Measurements from ENCODE around the gene CBARP. TPM values are rescaled to one million over a fixed set of nuclear protein-coding genes. Genes with fewer than 3 reads are reported as not detected.

Gene CBARP
- total RNA-seq, 1 experiment from 2014 or later: 23.8 TPM

DNA sequence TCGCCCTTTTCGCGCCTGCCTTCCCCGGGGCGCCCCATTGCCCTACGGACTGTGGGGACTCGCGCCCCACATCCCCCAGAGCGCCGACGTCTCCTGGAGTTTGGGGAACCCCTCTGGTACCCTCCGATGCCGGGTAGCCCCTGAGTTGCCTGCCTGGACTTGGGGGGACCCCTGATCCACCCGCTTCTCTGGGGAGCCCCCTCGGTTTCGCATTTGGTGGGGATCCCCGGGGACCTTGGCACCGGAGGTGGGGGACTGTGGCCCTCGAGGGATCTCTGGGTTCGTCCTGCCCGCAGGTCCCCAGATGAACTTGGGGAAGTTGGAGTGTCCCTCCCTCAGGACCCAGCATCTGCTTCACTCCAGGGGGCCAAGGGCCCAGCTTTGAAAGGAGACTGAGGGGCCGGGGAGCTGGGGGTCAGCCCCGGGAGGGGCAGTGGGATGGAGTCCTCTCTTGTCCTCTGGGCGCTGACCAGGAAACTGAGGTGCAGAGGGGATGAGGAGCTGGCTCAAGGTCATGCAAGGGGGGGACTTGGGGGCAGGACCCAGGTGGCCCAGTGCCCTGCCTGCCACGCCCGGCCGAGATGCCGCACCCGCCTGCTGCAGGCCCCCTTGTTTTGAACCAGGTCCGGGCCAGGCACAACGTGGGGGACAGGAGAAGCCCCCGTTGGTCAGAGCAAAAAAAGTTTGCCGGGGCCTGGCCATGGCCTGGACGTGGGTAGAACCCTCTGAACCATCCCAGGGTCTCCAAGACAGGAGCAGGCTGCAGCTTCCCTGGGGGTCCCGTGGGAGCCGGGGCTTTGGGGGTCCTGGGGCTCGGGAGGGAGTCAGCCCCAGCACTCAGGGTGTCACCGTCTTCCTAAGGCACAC is 48.9 kb upstream of the CBARP start:
- RAD21 ChIA-PET (ENCODE audit: low non-redundant PET in 1 of 2, low total read pairs in 2 of 2, uncharacterized antibody in 2 of 2, unreplicated experiment in 2 of 2): no interaction called here
- intact Hi-C loops (cut with micrococcal nuclease): no loop called here
- H3K9ac ChIP-seq (ENCODE audit: low read length): peak overlapping the region; percentile 65
- no TSS peak for BruUV-seq (replicated peaks)
- H2AFZ ChIP-seq (ENCODE audit: low read depth, low read length, poor library complexity, severe bottlenecking): no peak overlapping the region
- H3K4me3 ChIP-seq (replicated peaks in 1 of 2; ENCODE audit: low read depth in 1 of 2, low read length in 2 of 2): peak overlapping the region; percentile 64 to 69
- H3K79me2 ChIP-seq (ENCODE audit: insufficient read depth, low read length): no peaks in the 10 kb centered on the region
- no peaks in the 10 kb centered on the region for H3K9me2 ChIP-seq (ENCODE audit: insufficient read depth)
- H3K4me1 ChIP-seq (ENCODE audit: control insufficient read depth in 1 of 2, insufficient read depth in 2 of 2, low read length in 2 of 2): peaks cover 16 to 31% of the 10 kb centered on the region in 2 experiments
- CTCF ChIA-PET: no interaction called here
- H4K20me1 ChIP-seq (ENCODE audit: insufficient read depth): no peaks in the 10 kb centered on the region
- H3K9me3 ChIP-seq (ENCODE audit: control insufficient read depth in 1 of 2, insufficient read depth in 1 of 2, low read depth in 1 of 2, low read length in 2 of 2): no peaks in the 10 kb centered on the region
- ATAC-seq (no peak), DNase-seq (ENCODE audit: low read depth, low spot score) (no peak)
- POLR2A ChIA-PET: no interaction called here
- peak overlapping the region; percentile 38; the same call in 1 of the 2 replicates for H3K27ac ChIP-seq (ENCODE audit: low read depth, low read length)
- TF ChIP-seq, protein P1, sequence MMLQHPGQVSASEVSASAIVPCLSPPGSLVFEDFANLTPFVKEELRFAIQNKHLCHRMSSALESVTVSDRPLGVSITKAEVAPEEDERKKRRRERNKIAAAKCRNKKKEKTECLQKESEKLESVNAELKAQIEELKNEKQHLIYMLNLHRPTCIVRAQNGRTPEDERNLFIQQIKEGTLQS (IDR thresholded peaks at IDR 0.05): no peak
- TF ChIP-seq POLR2AphosphoS5 (IDR thresholded peaks at IDR 0.05; ENCODE audit: low read depth, low read length) (no peak), ZNF274 (IDR thresholded peaks at IDR 0.05; ENCODE audit: low read depth, low read length) (no peak), SIN3A (IDR thresholded peaks at IDR 0.05; ENCODE audit: low read depth) (no peak), YY1 (IDR thresholded peaks at IDR 0.05; ENCODE audit: extremely low read depth, insufficient replicate concordance, low read depth, low read length) (no peak), EGR1 (IDR thresholded peaks at IDR 0.05; ENCODE audit: low read depth) (no peak), CEBPB (IDR thresholded peaks at IDR 0.05; ENCODE audit: low read depth) (no peak), JUND (IDR thresholded peaks at IDR 0.05) (no peak), SRF (IDR thresholded peaks at IDR 0.05; ENCODE audit: low read depth) (no peak), EZH2 (IDR thresholded peaks at IDR 0.05) (no peak)
- H3K4me2 ChIP-seq (ENCODE audit: low read length): peak overlapping the region; percentile 95
- H3K27me3 ChIP-seq (ENCODE audit: insufficient read depth, low read length): no peaks in the 10 kb centered on the region
- no peaks in the 10 kb centered on the region for H3K36me3 ChIP-seq (ENCODE audit: control insufficient read depth in 1 of 2, insufficient read depth in 2 of 2, low read length in 2 of 2)
